ENCODE data around the gene COL4A6. TPM values are rescaled to one million over a fixed set of nuclear protein-coding genes. Genes with fewer than 3 reads are reported as not detected.

Gene COL4A6
- total and polyA plus RNA-seq, 2 of the 4 experiments (the other 2 are of a cell fraction): 0.36 to 0.74 TPM

DNA sequence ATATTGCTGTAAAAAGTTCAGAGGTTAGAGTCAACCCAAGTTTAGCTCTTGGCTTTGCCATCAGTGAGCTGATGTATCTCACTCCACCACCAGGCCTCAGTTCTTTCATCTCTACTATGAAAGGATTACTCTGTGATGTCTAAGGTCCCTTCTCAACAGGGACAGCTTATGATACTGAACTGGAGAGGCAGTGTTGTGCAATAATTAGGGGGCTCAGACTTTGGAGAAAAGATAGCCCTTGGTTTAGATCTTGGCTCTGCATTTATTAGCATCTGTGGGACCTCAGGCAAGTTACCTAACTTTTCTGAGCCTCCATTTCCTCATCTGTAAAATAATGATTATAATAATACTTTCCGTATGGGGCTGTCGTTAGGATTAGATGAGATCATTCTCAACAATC, 89.0 kb downstream of the COL4A6 start:
- DNase-seq: no peak
- no peak for ATAC-seq (ENCODE audit: low read depth)
- H4K5ac ChIP-seq (ENCODE audit: low read depth, low read length): no peak overlapping the region
- no peaks in the 10 kb centered on the region for H3K9me1 ChIP-seq (ENCODE audit: insufficient read depth, low read length)
- intact Hi-C loops (cut with micrococcal nuclease) (no loop called here), in situ Hi-C loops (cut with MboI; ENCODE audit: low sequenced_read_pairs) (no loop called here), dilution Hi-C loops (cut with HindIII; ENCODE audit: low sequenced_read_pairs, unreplicated experiment) (no loop called here)
- H3K27me3 ChIP-seq (ENCODE audit: control insufficient read depth, insufficient read depth, low read length): peaks cover 11% of the 10 kb centered on the region
- no peak overlapping the region for H4K8ac ChIP-seq (ENCODE audit: low read depth in 2 of 2, low read length in 2 of 2)
- WGBS, 2 experiments (ENCODE audit: extremely low coverage in 2 of 2, insufficient read length in 1 of 2): no CpG with 5 or more reads among the region's 2 CpGs
- no peak overlapping the region for H3K9ac ChIP-seq (ENCODE audit: low read depth, low read length)
- TF ChIP-seq MAFK (IDR thresholded peaks at IDR 0.05; ENCODE audit: low read depth, low read length) (no peak), SMC3 (IDR thresholded peaks at IDR 0.05; ENCODE audit: low read depth, low read length) (no peak), CHD1 (IDR thresholded peaks at IDR 0.05; ENCODE audit: low read depth, low read length) (no peak), CEBPB (IDR thresholded peaks at IDR 0.05; ENCODE audit: low read depth, low read length) (peak; percentile 64)
- no peak overlapping the region for H2BK20ac ChIP-seq (ENCODE audit: low read depth, low read length)
- no peak overlapping the region for H2AFZ ChIP-seq (replicated peaks; ENCODE audit: low read length, poor library complexity)
- H3K9me3 ChIP-seq (ENCODE audit: control insufficient read depth, insufficient read depth, low read length): no peaks in the 10 kb centered on the region
- no peak overlapping the region for H2BK15ac ChIP-seq (ENCODE audit: low read depth, low read length)
- H3K36me3 ChIP-seq (ENCODE audit: control insufficient read depth, insufficient read depth, low read length): no peaks in the 10 kb centered on the region
- no TSS peak for BruUV-seq (replicated peaks)
- no peaks in the 10 kb centered on the region for H3K79me1 ChIP-seq (ENCODE audit: low read depth in 1 of 2, low read length in 2 of 2)
- H2BK120ac ChIP-seq (ENCODE audit: low read depth, low read length): no peak overlapping the region
- no peak overlapping the region for H3K56ac ChIP-seq (ENCODE audit: extremely low read depth, insufficient read depth, low read length)
- H3K4ac ChIP-seq (ENCODE audit: low read depth, low read length): no peak overlapping the region
- no peak overlapping the region for H3K23ac ChIP-seq (ENCODE audit: low read depth, low read length)
- H3K14ac ChIP-seq (replicated peaks; ENCODE audit: low read depth, low read length): no peak overlapping the region
- no peaks in the 10 kb centered on the region for H4K20me1 ChIP-seq (ENCODE audit: insufficient read depth, low read length)
- H3K18ac ChIP-seq (ENCODE audit: low read depth, low read length): no peak overlapping the region
- no peak overlapping the region for H4K91ac ChIP-seq (ENCODE audit: insufficient read depth, low read depth, low read length)
- H3K4me2 ChIP-seq (ENCODE audit: low read depth, low read length): no peak overlapping the region
- H3K4me1 ChIP-seq (ENCODE audit: control insufficient read depth, insufficient read depth, low read length): no peaks in the 10 kb centered on the region
- H2AK9ac ChIP-seq (replicated peaks; ENCODE audit: low read depth, low read length, poor library complexity): no peak overlapping the region
- no peak overlapping the region for H3K4me3 ChIP-seq (ENCODE audit: insufficient read depth, low read depth, low read length)
- H2BK5ac ChIP-seq (ENCODE audit: low read depth, low read length, poor library complexity, severe bottlenecking): no peak overlapping the region
- ChIA-PET CTCF (no interaction called here), POLR2A (ENCODE audit: unreplicated experiment) (no interaction called here)
- H3K27ac ChIP-seq (ENCODE audit: insufficient read depth, low read length): no peak overlapping the region
- no peak overlapping the region for H2AK5ac ChIP-seq (ENCODE audit: low read depth, low read length)
